Brain microvascular endothelial cell (primary cell): ENCODE measurements around the gene MCC.

Experiments
- DNase-seq: peaks from one replicate; pipeline ENCODE4 v3.0.0-alpha.2; 2020
- H3K27ac ChIP-seq: fragments of 250-450 bp; sonication (Bioruptor Pico); 2 replicates; pipeline ENCODE4 v1.5.1; 2020; ENCODE audit warnings: mild to moderate bottlenecking, moderate library complexity
- H3K27me3 ChIP-seq: fragments of 250-450 bp; sonication (Bioruptor Pico); replicated peaks from 2 replicates; pipeline ENCODE4 v1.5.1; 2020; ENCODE audit warnings: mild to moderate bottlenecking
- H3K36me3 ChIP-seq: fragments of 250-450 bp; sonication (Bioruptor Pico); replicated peaks from 2 replicates; pipeline ENCODE4 v1.5.1; 2020; ENCODE audit warnings: mild to moderate bottlenecking
- H3K4me3 ChIP-seq: 2 replicates; pipeline ENCODE4 v1.5.1; 2011; ENCODE audit warnings: low read depth, mild to moderate bottlenecking, control low read depth, low read length, moderate library complexity
- CTCF ChIP-seq: IDR thresholded peaks from 2 replicates; pipeline ENCODE4 v1.5.1; 2011; ENCODE audit warnings: low read depth, mild to moderate bottlenecking, moderate library complexity, low read length, control low read depth, inconsistent platforms; ENCODE audit errors: missing control alignments
- in situ Hi-C: cut with HindIII; loops from 2 replicates; pipeline ENCODE4 v1.10.0; 2017; ENCODE audit warnings: low sequenced_read_pairs, low pct_ligation_motif_present

The MCC gene

DNA sequence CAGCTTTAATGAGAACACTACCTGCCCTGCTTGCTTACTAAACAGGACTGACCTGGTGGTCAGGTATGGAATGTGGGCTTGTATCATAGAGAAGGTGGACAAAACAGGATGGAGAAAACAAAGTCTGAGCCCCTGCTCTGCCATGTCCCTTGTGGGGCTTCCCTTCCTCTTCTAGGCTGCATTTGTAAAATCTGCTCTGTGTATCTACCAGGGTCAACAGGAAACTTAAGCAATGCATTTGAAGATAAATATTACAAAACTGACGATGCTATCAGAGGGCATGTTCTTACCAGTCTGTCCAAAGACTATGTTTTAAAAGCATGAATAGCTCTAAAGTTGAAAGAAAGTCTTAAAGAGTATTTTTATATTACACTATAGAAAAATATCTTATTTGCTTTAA is 282.9 kb downstream of the MCC start:
- DNase-seq, result no peak
- no peak for TF ChIP-seq CTCF
- Histone ChIP-seq H3K4me3 (no peak overlapping the region), H3K36me3 (no peaks in the 10 kb centered on the region), H3K27me3 (no peaks in the 10 kb centered on the region), H3K27ac (no peak overlapping the region)
- in situ Hi-C loops, result no loop called here

DNA sequence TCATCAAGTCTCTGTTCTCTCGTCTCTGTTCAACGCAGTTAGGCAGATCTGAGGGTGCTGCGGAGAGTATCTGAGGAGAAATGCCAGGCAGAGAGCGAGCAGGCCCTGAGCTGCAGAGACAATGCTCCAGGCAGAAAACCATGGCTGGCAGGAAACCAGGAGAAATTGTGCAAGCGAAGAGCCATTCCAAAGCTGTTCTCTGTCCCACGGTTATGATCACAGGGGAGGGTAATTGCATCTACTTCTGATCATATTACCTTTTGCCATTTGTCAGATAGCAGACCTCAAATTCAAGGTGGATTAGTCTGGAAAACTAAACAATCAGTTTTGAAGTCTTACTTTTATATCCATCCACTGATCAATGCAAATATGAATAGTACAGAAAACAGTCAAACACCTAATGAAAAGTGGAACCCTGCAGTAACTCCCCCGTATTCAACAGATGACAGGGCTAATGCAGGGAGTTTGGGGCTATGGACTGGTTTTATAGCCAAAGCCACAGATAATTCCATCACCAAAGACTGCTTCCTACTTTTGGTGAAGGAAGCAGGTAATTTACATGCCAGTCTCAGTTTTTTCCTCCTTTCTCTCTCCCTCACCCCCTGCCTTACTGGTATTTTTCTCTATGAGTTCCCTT is 283.6 kb downstream of the MCC start:
- no peaks in the 10 kb centered on the region for H3K36me3 ChIP-seq
- in situ Hi-C loops, result no loop called here
- peak; percentile 20 for DNase-seq
- no peak overlapping the region for H3K4me3 ChIP-seq
- H3K27me3 ChIP-seq, result no peaks in the 10 kb centered on the region
- no peak overlapping the region for H3K27ac ChIP-seq
- no peak for TF ChIP-seq CTCF

DNA sequence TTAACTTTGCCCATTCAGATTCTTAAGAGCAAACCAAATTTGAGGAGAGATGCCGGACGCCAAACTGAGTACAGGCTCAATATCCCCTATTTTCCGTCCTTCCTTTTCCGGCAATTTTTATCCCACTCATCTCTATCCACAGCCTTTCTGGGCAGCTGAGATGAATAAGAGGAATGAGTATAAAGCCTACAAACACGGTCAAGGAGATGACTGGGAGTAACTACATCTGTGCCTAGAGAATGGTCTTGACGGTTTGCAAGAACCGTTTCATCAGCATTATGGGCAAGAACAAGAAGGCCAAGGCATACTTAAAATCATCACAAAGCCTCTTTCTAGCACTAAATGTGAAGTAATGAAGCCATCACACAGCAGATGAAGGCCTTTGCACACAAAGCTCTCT is 284.3 kb downstream of the MCC start:
- in situ Hi-C loops, result no loop called here
- H3K36me3 ChIP-seq, result no peaks in the 10 kb centered on the region
- no peak for TF ChIP-seq CTCF

DNA sequence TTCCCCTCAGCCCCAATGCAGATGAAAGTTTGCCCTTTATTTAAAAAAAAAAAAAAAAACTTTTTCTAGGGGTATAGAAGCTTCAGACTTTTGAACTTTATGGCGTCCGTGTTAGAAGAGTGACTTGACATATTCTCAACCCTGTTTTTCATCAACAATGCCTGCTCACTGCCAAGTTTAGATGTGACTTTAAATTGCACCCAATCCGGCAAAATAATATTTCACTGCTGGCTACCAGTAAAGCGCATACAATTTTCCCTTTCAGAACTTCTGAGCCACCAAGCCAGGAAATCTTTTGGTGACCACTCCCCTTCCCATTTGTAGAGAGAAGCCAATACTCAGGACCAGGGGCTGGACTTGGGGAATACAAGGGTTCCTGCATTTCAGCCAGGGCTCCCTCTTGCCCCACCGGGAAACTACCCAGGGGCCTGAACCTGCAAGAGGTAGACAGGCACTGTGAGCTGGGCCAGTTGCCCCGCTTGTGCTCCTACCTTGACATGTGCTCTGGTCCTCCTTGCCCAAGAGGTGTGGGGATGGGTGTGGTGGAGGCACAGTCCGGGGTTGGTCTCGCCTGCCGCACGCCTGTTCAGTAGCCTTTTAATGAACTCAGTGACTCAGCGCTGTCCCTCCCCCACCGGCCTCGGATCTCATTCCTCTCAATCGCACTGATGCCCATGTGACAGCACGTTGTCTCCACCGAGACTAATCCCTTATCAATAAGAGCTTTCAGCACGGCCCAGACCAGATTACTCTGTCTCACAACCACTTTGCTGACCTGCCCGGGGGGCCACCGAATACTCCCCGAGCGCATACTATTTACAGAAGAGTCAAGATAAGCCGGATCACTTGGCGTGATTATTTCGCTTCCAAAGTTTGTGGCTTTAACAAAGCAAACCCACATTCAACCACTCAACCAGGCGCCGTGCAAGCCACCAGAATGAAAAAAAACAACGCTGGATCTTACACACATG is 285.2 kb downstream of the MCC start:
- no peak for TF ChIP-seq CTCF
- no peaks in the 10 kb centered on the region for H3K36me3 ChIP-seq
- peak; percentile 94 for DNase-seq
- H3K4me3 ChIP-seq, result peak overlapping the region; percentile 33
- H3K27ac ChIP-seq, result peak overlapping the region; percentile 69
- no peaks in the 10 kb centered on the region for H3K27me3 ChIP-seq
- in situ Hi-C loops, result no loop called here

More for the DNA sequence above, 284.3 kb downstream of the MCC start:
- DNase-seq, result no peak
- Histone ChIP-seq H3K4me3 (no peak overlapping the region), H3K27me3 (no peaks in the 10 kb centered on the region), H3K27ac (peak overlapping the region; percentile 69)

- no peak for DNase-seq
- in situ Hi-C loops, result no loop called here
- H3K27ac ChIP-seq, result no peak overlapping the region
- no peak for TF ChIP-seq CTCF
- no peaks in the 10 kb centered on the region for H3K36me3 ChIP-seq
- no peak overlapping the region for H3K4me3 ChIP-seq
- no peaks in the 10 kb centered on the region for H3K27me3 ChIP-seq
Observed at GRCh38 chr5:113202287-113202686, 286.0 kb downstream of the MCC start.
